Measurements from ENCODE around the gene LZTS2. TPM values are rescaled to one million over a fixed set of nuclear protein-coding genes. Genes with fewer than 3 reads are reported as not detected.
A peak's percentile ranks its signal among the peaks of the same experiment; 100 is the strongest.

Gene LZTS2
- total and polyA plus RNA-seq, 2 of the 4 experiments (the other 2 are of a cell fraction): 19.2 to 101 TPM

- in situ Hi-C loops (cut with MboI; ENCODE audit: low sequenced_read_pairs): no loop called here
- no peak for TF ChIP-seq MAFK (IDR thresholded peaks at IDR 0.05; ENCODE audit: low read depth, low read length)
- H3K9me3 ChIP-seq (ENCODE audit: control insufficient read depth, insufficient read depth, low read length): no peaks in the 10 kb centered on the region
- no peak overlapping the region for H2BK20ac ChIP-seq (ENCODE audit: low read depth, low read length)
- H3K27me3 ChIP-seq (ENCODE audit: control insufficient read depth, insufficient read depth, low read length): no peaks in the 10 kb centered on the region
- no peak overlapping the region for H2BK120ac ChIP-seq (ENCODE audit: low read depth, low read length)
- H2BK15ac ChIP-seq (ENCODE audit: low read depth, low read length): no peak overlapping the region
- CTCF ChIA-PET: no interaction called here
- H3K4ac ChIP-seq (ENCODE audit: low read depth, low read length): no peak overlapping the region
- ATAC-seq (ENCODE audit: low read depth): no peak
- H2AK9ac ChIP-seq (replicated peaks; ENCODE audit: low read depth, low read length, poor library complexity): no peak overlapping the region
- intact Hi-C loops (cut with micrococcal nuclease): no loop called here
- H2AK5ac ChIP-seq (ENCODE audit: low read depth, low read length): no peak overlapping the region
- H4K5ac ChIP-seq (ENCODE audit: low read depth, low read length): no peak overlapping the region
- no peak overlapping the region for H3K4me3 ChIP-seq (ENCODE audit: insufficient read depth, low read depth, low read length)
- H3K27ac ChIP-seq (ENCODE audit: insufficient read depth, low read length): no peak overlapping the region
- H3K79me1 ChIP-seq (ENCODE audit: low read depth in 1 of 2, low read length in 2 of 2): peaks cover 4 to 12% of the 10 kb centered on the region in 2 experiments; a peak in 3 of 4 replicates
- peaks cover 8% of the 10 kb centered on the region for H3K9me1 ChIP-seq (ENCODE audit: insufficient read depth, low read length)
- no peak overlapping the region for H3K56ac ChIP-seq (ENCODE audit: extremely low read depth, insufficient read depth, low read length)
- H2BK5ac ChIP-seq (ENCODE audit: low read depth, low read length, poor library complexity, severe bottlenecking): no peak overlapping the region
- peaks cover 32% of the 10 kb centered on the region for H3K36me3 ChIP-seq (ENCODE audit: control insufficient read depth, insufficient read depth, low read length)
- no peak overlapping the region for H3K14ac ChIP-seq (replicated peaks; ENCODE audit: low read depth, low read length)
- WGBS, 2 experiments (ENCODE audit: extremely low coverage in 2 of 2, insufficient read length in 1 of 2): 29% methylated on average over 1 of the region's 2 CpGs; no CpG with 5 or more reads in 1 of the 2 experiments
- H3K23ac ChIP-seq (ENCODE audit: low read depth, low read length): no peak overlapping the region
- dilution Hi-C loops (cut with HindIII; ENCODE audit: low sequenced_read_pairs, unreplicated experiment): no loop called here
- H3K18ac ChIP-seq (ENCODE audit: low read depth, low read length): no peak overlapping the region
- DNase-seq: no peak
- no peak overlapping the region for H4K91ac ChIP-seq (ENCODE audit: insufficient read depth, low read depth, low read length)
- H4K8ac ChIP-seq (ENCODE audit: low read depth in 2 of 2, low read length in 2 of 2): no peak overlapping the region
- H4K20me1 ChIP-seq (ENCODE audit: insufficient read depth, low read length): no peaks in the 10 kb centered on the region; the same call in none of the 2 replicates
- peak overlapping the region; percentile 33 for H2AFZ ChIP-seq (replicated peaks; ENCODE audit: low read length, poor library complexity)
- POLR2A ChIA-PET (ENCODE audit: unreplicated experiment): no interaction called here
- no peak overlapping the region for H3K9ac ChIP-seq (ENCODE audit: low read depth, low read length)
- no peaks in the 10 kb centered on the region for H3K4me1 ChIP-seq (ENCODE audit: control insufficient read depth, insufficient read depth, low read length)
- no peak overlapping the region for H3K4me2 ChIP-seq (ENCODE audit: low read depth, low read length)
- BruUV-seq (replicated peaks): no TSS peak
Measured at GRCh38 chr10:100980311-100980710, 19.3 kb upstream of the LZTS2 start.

Data from IMR-90 (cell line).